ENCODE data around the gene TBL3. TPM values are rescaled to one million over a fixed set of nuclear protein-coding genes. Genes with fewer than 3 reads are reported as not detected.

The TBL3 gene
- total and polyA plus RNA-seq, 9 of the 15 experiments (the other 6 are each of a cell fraction or from before 2014, with no cell fraction given), result 0.97 to 117 (median 24.5) TPM

DNA sequence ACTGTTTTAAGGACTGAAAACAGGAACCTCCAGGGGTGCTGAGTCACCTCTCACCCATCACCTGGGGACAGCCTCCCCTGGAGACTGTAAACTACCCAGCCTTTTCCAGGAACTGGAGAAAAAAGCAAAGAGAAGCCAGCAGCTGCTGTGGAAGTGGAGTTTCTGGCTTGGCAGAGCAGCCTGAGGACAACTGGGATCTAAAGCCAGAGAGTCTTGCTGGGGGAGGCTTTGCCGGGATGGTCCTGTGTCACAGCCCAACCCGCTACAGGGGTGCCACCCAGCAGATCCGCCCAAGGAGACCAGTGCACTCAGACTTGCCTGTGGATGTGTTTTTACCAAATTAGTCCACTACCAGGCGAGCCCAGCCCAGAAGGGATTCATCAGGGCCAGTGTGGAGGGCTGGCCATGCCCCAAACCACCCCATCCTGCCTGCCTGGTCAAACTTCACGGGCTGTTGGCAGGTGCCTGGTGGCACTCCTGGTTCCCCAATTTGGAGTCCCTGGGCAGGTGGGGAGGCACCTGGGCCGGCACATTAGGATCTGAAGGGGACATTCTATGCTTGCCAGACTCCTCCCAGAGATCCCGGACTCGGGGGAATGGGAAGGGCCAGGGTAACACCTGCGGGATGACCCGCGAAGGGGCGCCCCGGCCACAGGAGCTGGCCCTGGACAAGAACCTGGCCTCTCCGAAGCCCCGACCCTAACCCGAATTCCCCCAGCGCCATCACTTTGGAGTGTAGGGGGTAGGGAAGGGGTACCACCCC lies 29.6 kb upstream of the TBL3 start (continued):
- peak in 1 of 2 experiments; percentile 85; a peak in 2 of 4 replicates for TF ChIP-seq RCOR1 (IDR thresholded peaks at IDR 0.05; ENCODE audit: borderline replicate concordance in 1 of 2, low read depth in 2 of 2, low read length in 2 of 2)
- TF ChIP-seq, protein P1, sequence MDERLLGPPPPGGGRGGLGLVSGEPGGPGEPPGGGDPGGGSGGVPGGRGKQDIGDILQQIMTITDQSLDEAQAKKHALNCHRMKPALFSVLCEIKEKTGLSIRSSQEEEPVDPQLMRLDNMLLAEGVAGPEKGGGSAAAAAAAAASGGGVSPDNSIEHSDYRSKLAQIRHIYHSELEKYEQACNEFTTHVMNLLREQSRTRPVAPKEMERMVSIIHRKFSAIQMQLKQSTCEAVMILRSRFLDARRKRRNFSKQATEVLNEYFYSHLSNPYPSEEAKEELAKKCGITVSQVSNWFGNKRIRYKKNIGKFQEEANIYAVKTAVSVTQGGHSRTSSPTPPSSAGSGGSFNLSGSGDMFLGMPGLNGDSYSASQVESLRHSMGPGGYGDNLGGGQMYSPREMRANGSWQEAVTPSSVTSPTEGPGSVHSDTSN (CRISPR knock-in tag; IDR thresholded peaks at IDR 0.05; ENCODE audit: low read depth), result 0 out of 2 replicates have a peak, but pooled peaks have one; percentile 13
- TF ChIP-seq, protein P1 (tag; conservative IDR thresholded peaks at IDR 0.05; ENCODE audit: low read depth), result 0 out of 2 replicates have a peak, but pooled peaks have one; percentile 10
- TF ChIP-seq ZFP30 (CRISPR knock-in tag; IDR thresholded peaks at IDR 0.05; ENCODE audit: borderline replicate concordance), result no peak
- TF ChIP-seq STAT5A (IDR thresholded peaks at IDR 0.05; ENCODE audit: borderline replicate concordance, low read length), result peak; percentile 51
- TF ChIP-seq JUN (IDR thresholded peaks at IDR 0.05; ENCODE audit: borderline replicate concordance, low read depth, low read length), result peak; percentile 33; the same call in 1 of the 2 replicates
- no peak for TF ChIP-seq JUN (CRISPR knock-in tag; IDR thresholded peaks at IDR 0.05; ENCODE audit: borderline replicate concordance)
- peak in 1 of 2 experiments; percentile 57; a peak in 1 of 4 replicates for TF ChIP-seq MNT (conservative IDR thresholded peaks at IDR 0.05)
- TF ChIP-seq SIN3A (IDR thresholded peaks at IDR 0.05; ENCODE audit: borderline replicate concordance in 2 of 2, control insufficient read depth in 1 of 2, low read depth in 2 of 2, low read length in 2 of 2), result peak in 1 of 2 experiments; percentile 58; a peak in 2 of 4 replicates
- TF ChIP-seq POLR2H (tag; IDR thresholded peaks at IDR 0.05; ENCODE audit: low read depth), result no peak
- peak; percentile 89 for TF ChIP-seq MEIS2 (IDR thresholded peaks at IDR 0.05; ENCODE audit: partially characterized antibody)
- peak; percentile 93 for TF ChIP-seq C11orf30 (IDR thresholded peaks at IDR 0.05; ENCODE audit: low read depth)
- no peak for TF ChIP-seq LEF1 (IDR thresholded peaks at IDR 0.05)
- TF ChIP-seq, protein P2, sequence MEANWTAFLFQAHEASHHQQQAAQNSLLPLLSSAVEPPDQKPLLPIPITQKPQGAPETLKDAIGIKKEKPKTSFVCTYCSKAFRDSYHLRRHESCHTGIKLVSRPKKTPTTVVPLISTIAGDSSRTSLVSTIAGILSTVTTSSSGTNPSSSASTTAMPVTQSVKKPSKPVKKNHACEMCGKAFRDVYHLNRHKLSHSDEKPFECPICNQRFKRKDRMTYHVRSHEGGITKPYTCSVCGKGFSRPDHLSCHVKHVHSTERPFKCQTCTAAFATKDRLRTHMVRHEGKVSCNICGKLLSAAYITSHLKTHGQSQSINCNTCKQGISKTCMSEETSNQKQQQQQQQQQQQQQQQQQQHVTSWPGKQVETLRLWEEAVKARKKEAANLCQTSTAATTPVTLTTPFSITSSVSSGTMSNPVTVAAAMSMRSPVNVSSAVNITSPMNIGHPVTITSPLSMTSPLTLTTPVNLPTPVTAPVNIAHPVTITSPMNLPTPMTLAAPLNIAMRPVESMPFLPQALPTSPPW (CRISPR knock-in tag; IDR thresholded peaks at IDR 0.05), result peak; percentile 32; the same call in 1 of the 2 replicates
- TF ChIP-seq SMARCA4 (IDR thresholded peaks at IDR 0.05), result peak; percentile 71
- TF ChIP-seq, protein P3, sequence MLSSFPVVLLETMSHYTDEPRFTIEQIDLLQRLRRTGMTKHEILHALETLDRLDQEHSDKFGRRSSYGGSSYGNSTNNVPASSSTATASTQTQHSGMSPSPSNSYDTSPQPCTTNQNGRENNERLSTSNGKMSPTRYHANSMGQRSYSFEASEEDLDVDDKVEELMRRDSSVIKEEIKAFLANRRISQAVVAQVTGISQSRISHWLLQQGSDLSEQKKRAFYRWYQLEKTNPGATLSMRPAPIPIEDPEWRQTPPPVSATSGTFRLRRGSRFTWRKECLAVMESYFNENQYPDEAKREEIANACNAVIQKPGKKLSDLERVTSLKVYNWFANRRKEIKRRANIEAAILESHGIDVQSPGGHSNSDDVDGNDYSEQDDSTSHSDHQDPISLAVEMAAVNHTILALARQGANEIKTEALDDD (IDR thresholded peaks at IDR 0.05), result 0 out of 2 replicates have a peak, but pooled peaks have one; percentile 27
- 0 out of 4 replicates have a peak, but pooled peaks of 1 of the 2 experiments have one; percentile 25 for TF ChIP-seq NRF1 (conservative IDR thresholded peaks at IDR 0.05 in 1 of 2, IDR thresholded peaks at IDR 0.05 in 1 of 2)
- TF ChIP-seq MAZ (CRISPR knock-in tag; conservative IDR thresholded peaks at IDR 0.05 in 1 of 2, IDR thresholded peaks at IDR 0.05 in 1 of 2), result peak in 1 of 2 experiments; percentile 5; a peak in 1 of 4 replicates
- peak; percentile 81 for TF ChIP-seq BACH1 (tag; IDR thresholded peaks at IDR 0.05)
